GM12872 (cell line): ENCODE data around the gene RCN2.

Experiments used
- TF ChIP-seq, protein P1 (sequence below): IDR thresholded peaks from 3 replicates; pipeline ENCODE4 v1.5.1; 2011; ENCODE audit warnings: low read depth, mild to moderate bottlenecking, low read length, moderate library complexity; ENCODE audit not compliant: insufficient read depth

The RCN2 gene

GRCh38 chr15:76905013-76905839, 26.3 kb upstream of the RCN2 start, which contains the start of gene SCAPER:
Gene SCAPER, minus strand, starts transcription at chr15:76905340. Its CDS starts 21,523 bp downstream, at chr15:76883817.
- TF ChIP-seq, protein P1, sequence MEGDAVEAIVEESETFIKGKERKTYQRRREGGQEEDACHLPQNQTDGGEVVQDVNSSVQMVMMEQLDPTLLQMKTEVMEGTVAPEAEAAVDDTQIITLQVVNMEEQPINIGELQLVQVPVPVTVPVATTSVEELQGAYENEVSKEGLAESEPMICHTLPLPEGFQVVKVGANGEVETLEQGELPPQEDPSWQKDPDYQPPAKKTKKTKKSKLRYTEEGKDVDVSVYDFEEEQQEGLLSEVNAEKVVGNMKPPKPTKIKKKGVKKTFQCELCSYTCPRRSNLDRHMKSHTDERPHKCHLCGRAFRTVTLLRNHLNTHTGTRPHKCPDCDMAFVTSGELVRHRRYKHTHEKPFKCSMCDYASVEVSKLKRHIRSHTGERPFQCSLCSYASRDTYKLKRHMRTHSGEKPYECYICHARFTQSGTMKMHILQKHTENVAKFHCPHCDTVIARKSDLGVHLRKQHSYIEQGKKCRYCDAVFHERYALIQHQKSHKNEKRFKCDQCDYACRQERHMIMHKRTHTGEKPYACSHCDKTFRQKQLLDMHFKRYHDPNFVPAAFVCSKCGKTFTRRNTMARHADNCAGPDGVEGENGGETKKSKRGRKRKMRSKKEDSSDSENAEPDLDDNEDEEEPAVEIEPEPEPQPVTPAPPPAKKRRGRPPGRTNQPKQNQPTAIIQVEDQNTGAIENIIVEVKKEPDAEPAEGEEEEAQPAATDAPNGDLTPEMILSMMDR = no peak

DNA sequence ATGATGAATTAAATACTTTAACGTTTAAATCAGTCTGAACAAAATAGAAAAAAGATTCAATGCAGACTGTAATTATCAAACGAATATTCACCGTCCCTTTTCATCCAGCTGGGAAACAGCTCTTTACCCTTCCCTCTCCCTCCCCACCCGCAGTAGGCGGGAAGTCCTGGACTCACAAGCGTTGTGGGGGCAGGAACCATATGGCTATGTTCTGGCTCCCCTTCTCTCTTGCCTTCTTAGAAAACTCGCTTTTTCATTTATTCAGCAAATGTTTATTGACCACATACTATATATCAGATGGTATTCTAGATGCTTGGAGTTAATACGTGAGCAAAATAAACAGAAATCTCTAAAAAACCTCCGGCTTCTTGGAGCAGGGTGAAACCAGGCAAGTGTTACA, 25.7 kb upstream of the RCN2 start:
- TF ChIP-seq, protein P1 = no peak

DNA sequence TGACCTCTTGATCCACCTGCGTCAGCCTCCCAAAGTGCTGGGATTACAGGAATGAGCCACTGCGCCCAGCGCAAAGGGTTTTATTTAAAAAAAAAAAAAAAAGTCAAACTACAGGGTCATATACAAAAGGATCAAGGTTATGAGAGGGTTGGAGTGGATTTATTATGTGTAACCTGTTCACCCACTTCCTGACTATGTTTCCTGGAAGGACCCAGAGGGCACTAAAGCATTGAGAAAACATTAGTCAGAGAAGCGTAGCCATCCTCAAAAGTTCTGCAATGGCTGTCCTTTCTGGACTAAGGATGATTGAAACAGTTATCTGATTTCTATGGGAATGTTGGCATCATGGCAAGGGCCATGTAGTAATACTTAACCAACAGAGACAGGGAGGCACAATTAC, 19.1 kb upstream of the RCN2 start:
- TF ChIP-seq, protein P1 = no peak

DNA sequence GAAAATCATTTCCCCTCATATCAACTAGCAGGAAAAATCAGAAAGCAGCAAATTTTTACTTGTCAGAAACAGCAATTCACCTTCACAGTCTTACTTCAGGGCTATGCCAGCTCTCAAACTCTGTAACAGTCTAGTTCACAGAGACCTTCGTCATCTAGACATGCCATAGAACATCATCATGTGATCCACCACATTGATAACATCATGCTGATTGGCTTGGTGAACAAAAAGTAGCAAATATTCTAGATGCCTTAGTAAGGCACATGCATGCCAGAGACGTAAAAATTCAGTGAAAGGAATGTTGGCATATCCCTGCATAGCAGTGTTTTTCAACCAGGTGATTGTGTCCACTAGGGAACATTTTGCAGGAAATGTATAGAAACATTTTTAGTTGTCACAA, 17.8 kb upstream of the RCN2 start:
- TF ChIP-seq, protein P1 = no peak

GRCh38 chr15:76916369-76916768, 15.2 kb upstream of the RCN2 start:
- TF ChIP-seq, protein P1 = no peak

DNA sequence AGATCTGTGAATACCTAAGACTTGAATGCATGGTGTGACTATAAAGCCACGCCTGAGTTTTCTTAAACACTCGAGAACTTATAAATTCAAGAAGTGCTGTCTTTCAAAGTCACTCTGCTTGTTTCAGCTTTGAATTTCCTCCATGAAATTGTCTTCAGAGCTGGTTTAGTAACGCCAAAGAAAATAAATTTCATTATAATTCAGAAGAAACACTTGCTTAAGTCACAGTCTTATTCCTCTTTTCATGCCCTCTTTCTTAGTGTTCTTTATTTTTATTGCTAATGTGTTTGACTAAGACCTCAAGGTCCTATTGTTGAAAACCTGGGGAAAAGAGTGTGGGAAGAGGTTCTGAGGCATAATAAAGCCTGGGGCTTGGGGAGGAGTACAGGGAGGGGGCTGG, 3.3 kb upstream of the RCN2 start:
- TF ChIP-seq, protein P1 = no peak

GRCh38 chr15:76929011-76929760, 2.4 kb upstream of the RCN2 start:
- TF ChIP-seq, protein P1 = no peak
